Fibroblast of skin of abdomen (primary cell): Measurements from ENCODE around the gene SLC7A7.
"Not testable (repeated sequence)": the region's sequence is repeated elsewhere in the genome, so short reads cannot be mapped to it uniquely, and the experiment has no call there.

Source experiments
- DNase-seq: peaks from one replicate; pipeline ENCODE4 v3.0.0-alpha.2; 2013

The SLC7A7 gene

DNA sequence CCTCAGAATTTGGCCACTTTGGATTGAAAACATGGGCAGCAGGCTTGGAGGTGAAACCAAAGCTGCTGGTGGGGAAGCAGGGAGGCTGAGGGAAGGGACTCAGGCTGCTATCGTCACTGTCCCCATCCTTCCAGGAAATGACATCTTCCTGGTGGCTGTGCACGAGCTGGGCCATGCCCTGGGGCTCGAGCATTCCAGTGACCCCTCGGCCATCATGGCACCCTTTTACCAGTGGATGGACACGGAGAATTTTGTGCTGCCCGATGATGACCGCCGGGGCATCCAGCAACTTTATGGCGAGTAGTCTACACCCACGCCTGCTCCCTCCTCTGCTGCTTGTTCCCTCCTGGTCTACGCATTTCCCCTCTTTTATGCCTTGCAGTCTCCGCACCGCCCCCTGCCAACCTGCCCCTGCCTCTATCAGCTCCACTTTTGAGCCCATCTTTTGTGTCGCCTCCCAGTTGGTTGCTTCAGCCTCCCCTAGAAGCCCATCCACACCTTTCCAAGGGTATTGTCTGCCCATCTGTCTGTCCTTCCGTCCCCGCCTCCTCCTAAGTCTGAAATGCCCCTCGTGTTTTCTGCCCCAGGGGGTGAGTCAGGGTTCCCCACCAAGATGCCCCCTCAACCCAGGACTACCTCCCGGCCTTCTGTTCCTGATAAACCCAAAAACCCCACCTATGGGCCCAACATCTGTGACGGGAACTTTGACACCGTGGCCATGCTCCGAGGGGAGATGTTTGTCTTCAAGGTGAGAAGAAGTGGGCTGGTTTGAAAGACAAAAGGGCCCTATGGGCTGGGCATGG lies 28.1 kb upstream of the SLC7A7 start:
- no peak for DNase-seq

DNA sequence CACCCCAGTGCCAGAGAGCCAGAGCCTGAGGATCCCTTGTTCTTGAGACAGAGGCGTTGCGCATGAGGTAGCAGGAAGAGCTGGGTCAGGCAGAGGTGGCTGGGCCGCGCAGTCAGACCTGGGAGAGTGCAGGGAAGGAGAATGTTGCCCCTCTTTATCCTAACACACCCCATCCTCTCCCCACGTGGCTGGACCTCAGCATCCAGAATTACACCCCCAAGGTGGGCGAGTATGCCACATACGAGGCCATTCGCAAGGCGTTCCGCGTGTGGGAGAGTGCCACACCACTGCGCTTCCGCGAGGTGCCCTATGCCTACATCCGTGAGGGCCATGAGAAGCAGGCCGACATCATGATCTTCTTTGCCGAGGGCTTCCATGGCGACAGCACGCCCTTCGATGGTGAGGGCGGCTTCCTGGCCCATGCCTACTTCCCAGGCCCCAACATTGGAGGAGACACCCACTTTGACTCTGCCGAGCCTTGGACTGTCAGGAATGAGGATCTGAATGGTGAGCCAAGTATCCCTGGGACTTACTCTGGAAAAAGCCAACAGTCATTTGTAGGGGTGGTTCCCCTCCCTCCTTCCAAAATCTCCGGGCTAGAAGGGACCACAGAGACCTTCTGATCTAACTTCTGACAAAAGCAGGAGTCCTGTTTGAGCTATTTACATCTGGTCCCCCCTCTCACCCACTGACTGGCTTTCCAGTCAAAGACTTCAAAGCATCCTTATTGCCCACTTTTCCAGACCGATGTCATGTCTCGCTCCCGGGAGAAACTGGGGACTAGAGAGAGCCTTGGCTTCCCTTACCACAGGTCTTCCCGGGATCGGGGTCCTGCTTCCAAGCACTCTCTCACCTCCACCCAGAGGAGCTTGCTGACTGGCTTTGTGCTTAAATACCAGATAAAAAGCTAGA lies 27.2 kb upstream of the SLC7A7 start:
- no peak for DNase-seq

DNA sequence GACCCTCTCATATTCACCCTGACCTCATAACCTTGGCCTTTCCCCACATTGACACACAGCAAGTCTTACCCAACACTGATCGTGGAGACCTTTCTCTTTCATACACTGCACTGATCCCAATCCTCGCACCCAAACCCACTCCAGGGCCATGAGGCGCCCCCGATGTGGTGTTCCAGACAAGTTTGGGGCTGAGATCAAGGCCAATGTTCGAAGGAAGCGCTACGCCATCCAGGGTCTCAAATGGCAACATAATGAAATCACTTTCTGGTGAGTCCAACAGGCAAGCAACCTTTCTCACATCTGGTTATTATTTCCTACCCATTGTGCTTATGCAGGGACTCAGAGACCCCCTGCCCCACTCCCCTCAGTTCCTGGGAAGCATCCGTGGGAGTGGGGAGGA lies 26.5 kb upstream of the SLC7A7 start:
- DNase-seq, result no peak

DNA sequence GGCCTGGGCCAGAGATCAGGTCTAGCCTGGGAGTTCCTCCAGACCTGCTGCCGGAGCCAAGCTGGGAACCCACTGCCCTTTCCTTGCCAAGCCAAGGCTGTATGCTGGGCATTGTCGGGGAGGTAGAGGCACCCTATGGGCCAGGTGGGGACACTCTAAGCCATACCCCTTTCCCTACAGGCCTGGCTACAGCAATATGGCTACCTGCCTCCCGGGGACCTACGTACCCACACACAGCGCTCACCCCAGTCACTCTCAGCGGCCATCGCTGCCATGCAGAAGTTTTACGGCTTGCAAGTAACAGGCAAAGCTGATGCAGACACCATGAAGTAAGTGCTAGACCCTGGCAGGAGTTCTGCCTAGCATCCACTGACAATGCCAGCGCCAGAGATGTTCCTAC lies 26.1 kb upstream of the SLC7A7 start:
- no peak for DNase-seq

DNA sequence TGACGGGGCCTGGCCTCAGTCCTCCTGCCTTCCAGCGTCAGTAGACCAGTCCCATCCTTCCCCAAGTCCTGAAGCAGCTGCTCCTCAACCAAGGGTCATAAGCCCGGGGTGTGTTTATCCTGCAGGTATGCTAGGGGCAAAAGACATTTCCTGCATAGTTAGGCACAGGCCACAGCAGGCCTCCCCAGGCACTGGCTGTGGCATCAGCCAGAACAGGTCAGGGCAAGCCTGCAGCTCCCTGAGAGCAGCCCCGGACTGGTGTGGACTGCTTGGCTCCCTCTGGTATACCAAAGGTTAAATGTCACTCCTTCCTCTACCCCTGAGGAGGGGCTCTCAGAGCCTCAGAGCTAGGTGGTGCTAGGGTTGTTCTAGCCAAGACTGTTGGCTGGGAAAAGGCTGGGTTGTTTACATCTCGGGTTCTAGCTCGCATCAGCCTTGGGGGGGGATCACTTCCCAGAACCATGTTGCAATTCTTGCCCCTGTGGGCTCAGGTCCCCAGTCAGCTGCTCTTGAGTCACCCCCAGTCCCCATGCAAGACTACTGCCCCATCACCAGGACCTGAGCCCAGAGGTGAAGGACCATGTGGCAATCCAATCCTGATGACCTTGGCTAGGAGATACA lies 24.0 kb upstream of the SLC7A7 start:
- DNase-seq, result no peak

DNA sequence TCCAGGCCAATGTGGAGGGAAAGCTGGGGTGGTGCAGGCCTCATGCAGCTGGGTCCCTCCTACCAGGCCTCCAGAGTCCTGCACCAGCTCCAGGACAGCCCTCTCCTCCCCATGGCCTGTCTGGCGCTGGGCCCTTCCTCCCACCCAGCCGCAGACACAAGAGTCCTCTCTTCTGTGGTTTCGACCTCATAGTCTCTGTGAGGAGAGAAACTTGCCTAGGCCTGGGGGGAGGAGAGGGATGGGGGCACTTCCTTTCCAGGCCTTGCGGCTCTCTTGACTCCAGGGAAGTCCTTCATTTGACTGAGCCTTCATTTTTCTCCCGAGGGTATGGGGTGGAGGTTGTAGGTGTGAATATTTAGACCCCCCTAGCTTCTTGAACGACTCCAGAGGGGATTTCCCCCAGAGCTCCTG lies 23.4 kb upstream of the SLC7A7 start:
- peak; percentile 86 for DNase-seq

DNA sequence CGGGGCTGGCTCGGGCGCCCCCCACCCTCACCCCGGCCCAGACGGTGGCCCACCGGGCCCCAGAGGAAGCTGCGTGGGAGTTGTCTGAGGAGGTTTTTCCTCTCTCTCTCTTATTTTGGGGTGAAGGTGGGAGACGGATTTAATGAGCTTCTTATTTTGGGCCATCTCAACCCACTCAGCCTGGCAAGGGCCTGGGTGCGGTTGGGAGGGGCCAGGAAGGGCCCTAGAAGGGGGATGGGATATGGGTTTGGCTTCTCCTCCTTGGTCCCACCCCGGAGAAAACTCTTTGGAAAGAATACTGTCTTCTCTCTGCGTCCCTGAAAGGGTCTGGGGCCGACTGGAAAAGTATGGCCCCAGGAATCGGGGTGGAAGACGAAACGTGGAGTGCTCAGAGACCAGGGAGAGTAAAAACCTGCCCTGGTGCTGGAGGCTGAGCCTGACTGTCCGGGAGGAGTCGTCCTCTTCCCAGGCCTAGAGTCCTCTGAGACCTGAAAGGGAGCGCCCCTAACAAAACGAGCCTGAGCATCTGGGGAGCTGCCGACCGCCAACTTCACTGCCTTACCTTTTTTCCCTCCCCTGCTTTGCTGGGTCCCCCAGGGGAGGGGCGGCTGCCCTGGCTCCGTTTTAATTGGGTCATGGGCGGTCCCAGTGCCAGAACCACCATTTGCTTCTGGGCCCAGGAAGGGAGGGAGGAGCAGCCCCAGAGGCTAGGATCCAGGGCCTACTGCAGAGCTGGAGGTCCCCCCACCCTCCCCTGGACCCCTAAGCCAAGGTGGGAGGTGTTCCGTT lies 22.7 kb upstream of the SLC7A7 start:
- peak; percentile 56 for DNase-seq

DNA sequence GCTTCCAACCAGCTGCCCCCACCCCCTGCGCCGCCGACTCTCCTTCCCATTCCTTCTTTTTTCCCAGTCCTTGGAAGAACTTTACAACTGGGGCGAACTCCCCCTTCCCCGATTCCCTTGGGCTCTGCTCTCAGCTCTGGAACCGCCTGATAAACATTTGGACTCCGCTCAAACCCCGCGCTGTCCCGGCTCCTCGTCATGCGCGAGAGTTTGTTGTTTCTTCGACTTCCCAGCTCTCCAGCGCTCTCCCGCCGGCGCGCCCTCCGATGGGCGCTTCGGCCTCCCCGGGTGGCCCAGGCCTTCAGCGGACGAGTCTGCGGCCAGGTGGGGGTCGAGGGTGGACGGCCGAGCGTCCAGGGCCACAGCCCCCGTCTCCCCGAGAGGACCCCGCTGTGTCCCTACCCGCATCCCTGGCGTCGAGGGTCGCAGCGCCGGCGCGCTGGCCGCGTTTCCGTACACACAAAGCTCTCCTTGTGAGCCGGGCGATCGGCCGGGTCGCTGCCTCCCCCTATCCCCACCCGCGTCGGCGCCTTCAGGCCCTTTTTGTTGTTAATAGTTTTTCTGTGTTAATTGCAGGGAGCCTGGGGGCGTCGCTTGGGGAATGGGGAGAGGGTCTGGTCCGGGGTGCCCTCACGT lies 22.0 kb upstream of the SLC7A7 start:
- peak; percentile 55 for DNase-seq

DNA sequence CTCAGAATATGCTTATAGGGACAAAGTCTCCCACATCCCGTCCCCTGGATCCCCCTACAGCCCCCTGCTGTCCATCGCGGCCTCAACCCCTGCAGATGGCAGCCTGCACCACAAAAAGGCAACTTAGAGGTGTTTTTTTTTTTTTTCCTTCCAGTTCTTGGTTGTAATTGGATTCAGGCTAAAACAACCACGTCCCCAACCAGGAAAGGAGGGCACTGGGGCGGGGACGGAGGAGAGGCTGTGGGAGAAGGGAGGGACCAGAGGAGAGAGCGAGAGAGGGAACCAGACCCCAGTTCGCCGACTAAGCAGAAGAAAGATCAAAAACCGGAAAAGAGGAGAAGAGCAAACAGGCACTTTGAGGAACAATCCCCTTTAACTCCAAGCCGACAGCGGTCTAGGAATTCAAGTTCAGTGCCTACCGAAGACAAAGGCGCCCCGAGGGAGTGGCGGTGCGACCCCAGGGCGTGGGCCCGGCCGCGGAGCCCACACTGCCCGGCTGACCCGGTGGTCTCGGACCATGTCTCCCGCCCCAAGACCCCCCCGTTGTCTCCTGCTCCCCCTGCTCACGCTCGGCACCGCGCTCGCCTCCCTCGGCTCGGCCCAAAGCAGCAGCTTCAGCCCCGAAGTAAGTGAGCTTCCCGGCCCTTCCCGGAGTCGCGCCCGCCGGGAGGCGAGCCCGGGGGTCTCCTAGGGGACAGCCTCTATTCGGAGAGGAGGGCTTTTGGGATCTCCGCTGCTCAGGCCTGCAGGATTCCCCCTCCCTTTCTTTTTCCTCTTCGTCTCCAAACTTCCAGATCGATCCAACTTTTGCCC lies 21.3 kb upstream of the SLC7A7 start, which contains the start of gene MMP14:
Gene MMP14, plus strand, starts transcription at position 285 of the 813 bp plus-strand sequence. Its CDS starts 233 bp downstream, at position 518.
- peak; percentile 92 for DNase-seq

DNA sequence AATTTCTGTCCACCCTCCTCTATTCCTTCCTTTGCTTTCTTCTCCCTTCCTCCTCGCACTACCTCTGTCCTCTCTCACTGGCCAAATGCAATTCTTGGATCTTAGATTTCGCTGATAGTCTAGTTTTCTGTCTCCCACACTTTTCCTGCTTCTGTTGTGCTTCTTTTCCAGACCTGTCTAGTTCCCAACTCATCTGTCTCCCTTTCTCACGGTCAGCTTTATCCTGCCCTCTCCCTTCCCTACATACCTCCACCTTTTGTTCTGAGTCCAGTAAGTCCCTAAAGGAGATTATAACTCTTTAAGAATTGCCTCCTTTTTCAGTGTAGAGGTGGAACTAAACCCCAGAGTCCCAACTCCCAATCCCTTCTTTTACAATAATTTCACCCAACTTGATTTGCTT lies 20.3 kb upstream of the SLC7A7 start:
- no peak for DNase-seq

DNA sequence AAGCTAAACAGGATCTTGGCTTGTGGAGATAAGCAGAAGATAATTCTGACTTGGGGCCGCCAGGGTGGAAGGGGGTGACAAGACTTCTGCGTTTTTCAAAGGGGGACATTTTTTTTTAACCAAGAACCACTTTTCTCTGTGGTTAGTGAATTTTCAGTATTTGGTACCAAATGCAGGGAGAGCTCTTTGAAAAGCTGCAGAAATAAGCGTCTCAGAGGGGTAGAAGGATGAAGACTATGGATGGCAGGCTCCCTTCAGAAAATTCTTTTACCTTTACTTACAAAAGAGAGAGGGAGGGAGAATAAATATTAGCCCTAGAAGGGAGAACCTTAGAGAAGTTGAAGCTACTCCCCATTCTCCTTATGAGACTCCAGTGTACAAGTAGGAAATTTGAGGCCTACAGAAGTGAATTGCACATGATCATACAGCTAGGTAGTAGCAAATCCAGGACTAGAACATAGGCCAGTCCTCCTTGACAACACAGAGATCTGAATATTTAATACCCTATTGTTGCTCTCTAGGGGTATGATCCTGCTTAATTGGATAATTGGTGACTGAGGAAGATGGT lies 15.3 kb upstream of the SLC7A7 start:
- no peak for DNase-seq

DNA sequence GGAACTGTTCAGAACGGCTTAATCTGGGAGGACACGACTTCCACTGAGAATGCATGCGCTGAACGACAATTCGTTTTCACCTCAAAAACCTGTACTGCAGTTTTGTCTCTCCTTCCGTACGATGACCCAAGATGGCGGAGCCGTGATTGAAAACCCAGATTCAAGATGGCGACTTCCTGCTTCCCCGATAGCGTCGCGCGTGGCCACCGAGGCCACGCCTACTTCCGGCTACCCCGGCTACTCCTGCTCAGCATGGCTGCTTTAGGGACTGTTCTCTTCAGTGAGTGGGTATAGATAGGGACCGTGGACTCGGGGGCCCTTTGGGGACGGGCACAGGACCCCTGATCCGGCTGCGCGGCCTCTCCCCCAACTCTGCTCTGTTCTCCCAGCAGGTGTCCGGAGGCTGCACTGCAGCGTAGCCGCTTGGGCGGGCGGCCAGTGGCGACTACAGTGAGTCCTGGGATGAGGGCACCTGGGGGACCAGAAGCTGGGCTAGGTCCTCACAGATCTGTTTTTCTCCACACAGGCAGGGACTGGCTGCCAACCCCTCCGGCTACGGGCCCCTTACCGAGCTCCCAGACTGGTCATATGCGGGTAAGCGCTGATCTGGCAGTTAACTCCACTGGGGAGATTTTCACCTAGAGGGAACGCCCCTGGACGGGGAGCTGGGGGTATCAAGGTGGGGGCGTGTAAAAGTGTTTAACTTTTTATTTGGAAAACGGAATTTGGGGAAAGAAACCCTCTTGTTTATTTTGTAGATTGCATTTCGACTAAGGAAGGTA lies 14.6 kb upstream of the SLC7A7 start, which contains the start of gene MRPL52:
Gene MRPL52, plus strand, starts transcription at position 227 of the 782 bp plus-strand sequence. Its CDS starts 26 bp downstream, at position 253.
- peak; percentile 87 for DNase-seq

DNA sequence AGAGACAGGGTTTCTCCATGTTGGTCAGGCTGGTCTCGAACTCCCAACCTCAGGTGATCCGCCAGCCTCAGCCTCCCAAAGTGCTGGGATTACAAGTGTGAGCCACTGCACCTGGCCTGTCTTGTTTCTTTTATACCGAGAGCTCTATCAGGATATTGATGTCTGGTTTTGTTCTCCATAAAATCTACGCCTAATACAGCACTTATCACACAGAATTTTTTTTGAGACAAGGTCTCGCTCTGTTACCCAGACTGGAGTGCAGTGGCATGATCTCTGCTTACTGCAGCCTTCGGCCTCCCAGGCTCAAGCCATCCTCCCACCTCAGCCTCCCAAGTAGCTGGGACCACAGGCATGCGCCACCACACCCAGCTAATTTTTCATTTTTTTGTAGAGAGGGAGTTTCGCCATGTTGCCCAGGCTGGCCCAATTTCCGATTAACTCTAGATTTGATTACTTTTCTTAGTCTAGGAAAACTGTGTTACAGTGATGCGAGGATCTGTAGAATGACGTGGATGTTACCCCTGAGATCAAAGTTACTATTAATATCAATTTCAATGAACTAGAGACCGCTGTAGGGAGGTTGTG lies 13.9 kb upstream of the SLC7A7 start:
- DNase-seq, result not testable (repeated sequence)

DNA sequence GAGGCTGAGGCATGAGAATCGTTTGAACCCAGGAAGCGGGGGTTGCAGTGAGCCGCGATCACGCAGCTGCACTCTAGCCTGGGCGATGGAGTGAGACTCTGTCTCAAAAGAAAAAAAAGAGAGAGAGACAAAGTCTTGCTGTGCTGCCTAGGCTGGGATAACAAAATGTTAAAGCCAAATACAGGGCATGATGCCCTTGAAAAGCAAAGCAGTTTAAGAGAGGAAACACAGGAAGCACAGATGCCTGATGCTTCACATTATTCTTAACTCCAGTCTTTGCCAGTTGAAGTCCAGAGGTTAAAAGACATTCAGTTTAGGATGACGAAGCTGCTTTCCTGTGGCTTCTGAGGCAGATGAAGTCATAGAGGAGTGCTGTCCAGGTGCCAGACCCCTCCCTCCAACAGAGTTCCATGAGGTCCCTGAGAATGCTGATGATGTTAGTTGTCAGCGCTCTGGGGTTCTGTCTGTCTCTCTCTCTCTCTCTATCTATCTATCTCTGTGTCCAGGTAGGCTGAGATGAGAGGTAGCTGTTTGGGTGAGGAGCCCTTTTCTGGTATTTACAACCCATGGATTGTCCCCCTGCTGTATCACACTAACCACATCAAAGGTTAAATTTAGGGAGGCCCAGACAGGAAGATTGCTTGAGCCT lies 9.6 kb upstream of the SLC7A7 start:
- DNase-seq, result peak; percentile 95

DNA sequence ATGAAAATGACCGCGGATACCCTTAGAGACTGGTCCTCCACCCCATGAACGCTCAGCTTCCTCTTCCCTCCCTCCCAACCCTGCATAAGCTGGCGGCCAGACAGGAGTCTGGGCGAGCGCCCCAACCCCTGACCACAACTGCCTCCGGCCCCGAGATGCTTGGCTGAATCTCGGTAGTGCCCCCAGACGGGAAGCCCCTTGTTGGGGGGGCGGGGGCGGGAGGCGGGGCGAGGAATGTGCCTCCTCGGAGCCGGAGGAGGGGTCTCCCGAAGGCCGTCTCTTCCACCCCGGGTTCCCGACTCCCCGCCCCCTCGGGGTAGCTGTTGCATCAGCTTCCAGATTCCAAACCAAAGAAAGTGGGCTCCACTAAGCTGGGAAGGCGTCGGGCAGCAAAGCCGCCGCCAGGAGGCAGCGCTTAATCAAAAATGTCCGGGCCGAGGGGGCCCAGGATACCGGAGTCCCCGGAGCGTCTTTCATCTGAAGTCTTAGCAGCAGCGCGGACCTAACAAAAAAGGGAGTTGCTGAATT lies 7.4 kb upstream of the SLC7A7 start:
- DNase-seq, result peak; percentile 95

DNA sequence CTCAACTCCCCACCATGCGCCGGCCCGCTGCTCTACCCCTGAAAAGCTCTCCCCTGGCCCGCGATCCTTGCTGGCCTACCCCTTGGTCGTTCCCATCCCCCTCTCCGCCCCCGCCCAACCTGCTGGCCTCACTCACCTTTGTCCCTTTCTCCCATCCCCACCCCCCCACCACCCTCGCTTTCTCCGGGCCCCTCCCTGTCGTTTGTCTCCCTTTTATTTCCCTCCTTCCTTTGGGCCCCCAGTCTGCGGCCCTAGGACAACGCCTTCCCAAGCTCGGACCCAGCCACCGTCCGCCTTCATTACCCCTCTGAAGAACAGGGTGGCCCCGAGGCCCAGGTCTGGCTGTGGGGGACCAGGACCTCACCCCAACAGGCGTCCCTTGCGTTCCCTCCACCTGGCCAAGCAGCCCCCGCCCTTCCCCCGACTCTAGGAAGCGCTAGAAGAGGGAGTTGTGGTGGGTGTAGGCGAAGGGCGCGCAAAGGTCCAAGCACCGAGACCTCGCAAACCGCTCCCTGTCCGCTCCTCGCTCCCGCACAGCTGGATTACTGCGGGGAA lies 6.9 kb upstream of the SLC7A7 start:
- DNase-seq, result no peak

DNA sequence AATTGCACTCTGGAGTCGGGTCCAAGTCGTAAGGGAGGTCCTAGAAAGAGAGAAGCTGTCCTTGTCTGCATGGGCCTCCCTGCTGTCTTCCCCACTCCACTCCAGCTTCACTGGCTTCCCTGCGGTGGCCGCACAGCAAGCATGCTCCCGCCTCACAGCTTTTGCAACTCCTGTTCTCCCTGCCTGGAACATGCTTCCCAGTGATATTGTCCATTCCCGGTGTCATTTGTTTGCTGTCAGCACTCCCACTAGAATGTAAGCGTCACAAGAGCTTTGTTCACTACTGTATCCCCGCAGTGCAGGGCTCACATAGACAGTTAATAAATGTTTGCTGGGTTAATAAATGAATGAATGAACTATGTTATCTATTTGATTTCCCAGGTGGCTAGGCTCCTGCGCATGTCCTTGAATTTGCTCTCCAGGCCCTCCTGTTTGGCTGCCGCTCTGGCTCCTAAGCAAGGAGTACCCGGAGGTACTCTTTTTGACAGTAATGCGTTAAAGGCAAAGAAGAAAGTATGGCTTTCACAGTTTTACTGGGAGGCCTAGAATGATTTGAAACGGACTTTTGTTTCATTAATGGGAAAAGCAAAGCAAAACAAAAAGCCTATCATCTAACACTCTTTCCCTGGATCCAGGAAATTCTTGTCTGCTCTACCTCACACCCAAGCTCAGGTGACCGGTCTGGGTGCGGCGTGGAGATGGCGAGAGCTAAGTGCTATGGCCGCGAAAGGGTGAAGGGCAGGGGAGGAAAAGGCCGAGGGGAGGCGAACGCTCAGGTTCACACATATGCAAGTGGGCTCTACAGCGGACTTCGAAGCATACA lies 6.2 kb upstream of the SLC7A7 start:
- DNase-seq, result no peak
